Right ventricle myocardium inferior (tissue), 1 donor: ENCODE results near the gene KRT10. TPM values are rescaled to one million over a fixed set of nuclear protein-coding genes. Genes with fewer than 3 reads are reported as not detected.

Source experiments
- ATAC-seq: fragments of 200-7000 bp; cut with Tn5 transposase; one replicate; pipeline ENCODE4 v1.9.1; 2020; ENCODE audit warnings: mild to moderate bottlenecking, moderate library complexity
- DNase-seq: peaks from one replicate; pipeline ENCODE4 v3.0.0; 2021; ENCODE audit errors: missing footprints
- intact Hi-C: fragments of 100-400 bp; cut with DNase I; formaldehyde crosslinking; loops from one replicate; pipeline ENCODE4 v1.11.0; 2022
- total RNA-seq: library from RNA; stranded (reverse); fragmentation: NEBNext Ultra II Directional; extraction: Animal tissue kit (Norgen Biotek cat#: 25700); gene quantifications from one replicate; pipeline ENCODE4 v1.2.1, GENCODE V29; 2021
- donor health status: DM: no; HTN: yes; CAD: no; lungs with severe emphysema.

KRT10 gene
- total RNA-seq, 1 donor from 2014 or later: 48.0 TPM

DNA sequence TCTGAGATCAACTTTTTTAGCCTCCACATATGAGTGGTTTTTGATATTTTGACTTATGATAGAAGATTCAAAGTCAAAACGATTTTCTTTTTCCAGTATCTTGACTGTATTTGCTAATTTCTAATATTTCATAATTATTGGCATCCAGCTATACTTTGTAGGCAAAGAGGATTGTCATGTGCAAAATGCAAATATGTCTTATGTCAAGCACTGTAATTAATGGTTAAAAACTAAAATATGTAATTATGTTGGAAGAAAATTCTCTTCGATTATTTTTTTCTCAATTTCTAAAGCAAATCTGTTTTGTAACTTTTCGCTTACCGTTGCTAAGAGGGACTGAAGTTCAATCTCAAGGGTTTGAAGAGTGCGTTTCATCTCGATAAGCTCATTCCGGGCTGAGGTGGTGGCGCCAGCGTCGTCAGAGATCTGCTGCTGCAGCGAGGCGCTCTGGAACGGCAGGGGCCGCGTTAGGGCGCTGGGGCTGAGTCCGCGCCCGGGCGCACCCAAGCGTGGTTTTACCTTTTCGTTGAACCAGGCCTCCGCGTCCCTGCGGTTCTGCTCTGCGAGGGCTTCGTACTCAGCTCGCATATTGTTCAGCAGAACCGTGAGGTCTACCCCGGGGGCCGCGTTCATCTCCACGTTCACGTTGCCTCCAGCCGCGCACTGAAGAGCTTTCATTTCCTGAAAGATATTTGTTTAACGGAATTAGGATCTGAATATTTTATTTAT lies 43.1 kb downstream of the KRT10 start:
- no peak for DNase-seq
- intact Hi-C loops: no loop called here
- no peak for ATAC-seq

DNA sequence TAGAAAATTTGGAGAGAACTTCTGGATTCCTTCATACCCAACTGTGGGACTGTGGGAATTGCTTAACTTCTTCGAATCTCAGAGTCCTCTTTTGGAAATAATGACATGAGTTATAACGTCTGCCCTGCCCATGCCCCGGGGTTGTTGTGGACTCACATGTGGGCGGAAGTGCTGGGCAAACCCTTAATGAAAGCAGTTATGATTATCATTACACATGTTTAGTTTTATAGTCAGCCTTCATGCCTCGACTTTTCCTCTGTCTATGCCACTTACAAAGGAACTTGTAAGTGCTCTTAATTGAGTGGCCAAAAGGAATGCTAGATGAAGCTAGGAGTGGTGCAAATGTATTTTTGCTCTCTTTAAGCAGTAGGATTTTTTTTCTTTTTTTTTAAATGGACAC lies 44.0 kb downstream of the KRT10 start:
- ATAC-seq: no peak
- intact Hi-C loops: no loop called here
- no peak for DNase-seq

DNA sequence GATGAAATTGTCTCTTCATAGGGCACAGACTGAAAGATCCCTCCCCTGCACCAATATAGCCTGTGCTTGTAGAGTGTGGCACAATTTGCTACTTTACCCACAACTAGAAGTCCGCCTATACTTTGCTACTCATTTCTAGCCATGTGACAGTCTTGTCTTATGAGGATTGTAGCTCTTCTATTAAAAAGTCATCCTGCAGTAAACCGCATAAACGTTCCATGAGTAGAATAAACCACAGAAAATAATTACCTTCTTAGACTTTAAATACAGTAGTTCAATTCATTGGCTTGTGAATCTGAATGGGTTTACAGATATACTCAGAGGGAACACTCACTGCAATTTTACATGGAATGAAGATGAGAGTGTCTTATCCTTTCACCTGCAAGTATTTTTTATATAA lies 44.4 kb downstream of the KRT10 start:
- no peak for ATAC-seq
- DNase-seq: no peak
- intact Hi-C loops: no loop called here

DNA sequence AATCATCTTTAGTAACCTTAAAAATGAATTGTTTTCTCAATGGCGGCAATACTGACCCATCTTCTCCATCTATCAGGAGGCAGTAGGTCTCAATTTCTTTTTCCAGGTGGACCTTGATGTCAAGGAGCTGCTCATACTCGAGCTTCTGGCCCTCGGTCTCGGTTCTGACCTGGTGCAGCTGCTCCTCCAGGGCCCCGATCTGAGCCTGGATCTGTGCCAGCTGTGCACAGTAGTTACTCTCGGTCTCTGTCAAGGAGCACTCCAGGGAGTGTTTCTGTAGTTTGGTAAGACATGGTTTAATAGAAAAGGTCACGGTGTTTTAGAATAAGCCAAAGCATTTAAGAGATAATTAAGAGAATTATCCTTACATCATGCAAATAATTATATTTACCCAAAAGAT lies 45.0 kb downstream of the KRT10 start:
- intact Hi-C loops: no loop called here
- ATAC-seq (no peak), DNase-seq (no peak)

DNA sequence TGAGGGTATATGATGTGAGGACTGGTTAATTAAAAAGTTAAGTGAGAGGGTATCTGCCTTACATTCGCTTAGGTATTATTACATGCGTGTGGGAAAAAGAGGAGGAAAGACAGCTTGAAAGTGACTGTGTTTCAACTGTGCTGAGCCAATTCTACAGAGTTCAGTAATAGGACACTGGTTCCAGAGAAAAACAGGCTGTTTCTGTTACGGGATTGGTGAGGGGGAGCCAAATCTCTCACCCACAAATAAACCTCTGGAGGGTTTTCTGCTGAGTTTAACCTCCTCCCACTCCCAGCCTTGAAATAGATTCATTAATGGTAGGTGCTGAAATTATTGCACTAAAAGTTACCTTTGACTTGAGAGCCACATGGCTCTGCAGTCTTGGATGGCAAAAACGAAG lies 46.5 kb downstream of the KRT10 start:
- intact Hi-C loops: no loop called here
- DNase-seq (no peak), ATAC-seq (peak; percentile 86)

DNA sequence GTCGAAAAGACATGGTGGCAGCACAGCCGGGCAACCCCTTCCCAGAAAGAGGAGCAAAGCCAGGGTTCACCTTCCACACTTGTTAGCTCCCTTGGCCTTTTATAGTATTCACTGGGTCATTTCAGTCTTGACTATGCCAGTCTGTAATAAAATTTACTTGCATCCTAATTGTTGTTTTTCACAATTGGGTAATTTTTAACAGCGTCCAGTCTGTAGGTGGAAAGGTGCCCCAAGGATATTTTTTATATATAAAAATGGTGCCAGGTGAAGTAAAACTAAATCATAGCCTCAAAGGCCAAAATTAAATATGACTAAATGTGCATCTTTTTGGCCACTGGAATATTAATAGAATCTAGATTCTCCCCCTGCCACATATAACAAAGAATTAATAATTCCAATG lies 50.3 kb downstream of the KRT10 start, which contains the start of gene KRT26:
TSS of gene KRT26 (minus strand) at position 101 of the 400 bp plus-strand sequence. CDS start at position 13, 88 bp downstream.
- no peak for DNase-seq
- intact Hi-C loops: no loop called here
- ATAC-seq: no peak

Other genes starting within 250 kb of the KRT10 start
- gene SMARCE1, start 174.8 kb downstream of the KRT10 start, total RNA-seq: 56.9 TPM
- 0.41 TPM for gene KRT222, start 157.4 kb downstream of the KRT10 start, total RNA-seq
- gene KRT24, start 118.9 kb downstream of the KRT10 start, total RNA-seq: not detected
- not detected for gene KRT25, start 67.3 kb downstream of the KRT10 start, total RNA-seq
- not detected for gene KRT26, start 50.4 kb downstream of the KRT10 start, total RNA-seq
- not detected for gene KRT27, start 40.1 kb downstream of the KRT10 start, total RNA-seq
- gene KRT28, start 22.7 kb downstream of the KRT10 start, total RNA-seq: not detected
- gene KRT12, start 44.6 kb upstream of the KRT10 start, total RNA-seq: not detected
- not detected for gene KRT20, start 62.6 kb upstream of the KRT10 start, total RNA-seq
- gene KRT23, start 115.0 kb upstream of the KRT10 start, total RNA-seq: 0.16 TPM
- not detected for gene KRT39, start 144.3 kb upstream of the KRT10 start, total RNA-seq
- not detected for gene KRT40, start 161.7 kb upstream of the KRT10 start, total RNA-seq
- not detected for gene KRTAP3-3, start 171.6 kb upstream of the KRT10 start, total RNA-seq
- not detected for gene KRTAP3-2, start 177.3 kb upstream of the KRT10 start, total RNA-seq
- not detected for gene KRTAP3-1, start 186.5 kb upstream of the KRT10 start, total RNA-seq
- gene KRTAP1-5, start 204.6 kb upstream of the KRT10 start, total RNA-seq: not detected
- gene KRTAP1-4, start 207.6 kb upstream of the KRT10 start, total RNA-seq: not detected
- gene KRTAP1-3, start 212.3 kb upstream of the KRT10 start, total RNA-seq: not detected
- gene KRTAP1-1, start 218.8 kb upstream of the KRT10 start, total RNA-seq: not detected
- gene KRTAP2-1, start 224.7 kb upstream of the KRT10 start, total RNA-seq: not detected
- gene KRTAP2-2, start 232.6 kb upstream of the KRT10 start, total RNA-seq: not detected
- gene KRTAP2-3, start 237.5 kb upstream of the KRT10 start, total RNA-seq: not detected
- not detected for gene KRTAP2-4, start 243.3 kb upstream of the KRT10 start, total RNA-seq